BJ (cell line): ENCODE results near the gene FAM83D. TPM values are rescaled to one million over a fixed set of nuclear protein-coding genes. Genes with fewer than 3 reads are reported as not detected.

Experiments used
- CTCF ChIA-PET: fragments of 350-600 bp; formaldehyde crosslinking; extraction: SDS; loops from one replicate; lab custom pipeline; 2021; ENCODE audit warnings: antibody characterized with exemption, inconsistent platforms; lab: Yijun Ruan, JAX
- POLR2A ChIA-PET: fragments of 300-600 bp; sonication (Branson Sonifier 250); formaldehyde crosslinking; extraction: SDS; loops from one replicate; lab custom pipeline; 2021; ENCODE audit warnings: antibody characterized with exemption; lab: Charles Lee
- DNase-seq: peaks from one replicate; pipeline ENCODE4 v3.0.0-alpha.2; 2011; ENCODE audit warnings: low read depth
- H3K27me3 ChIP-seq: 2 replicates; pipeline ENCODE4 v1.6.0; 2011; ENCODE audit warnings: low read length; ENCODE audit not compliant: control insufficient read depth, insufficient read depth
- H3K36me3 ChIP-seq: 2 replicates; pipeline ENCODE4 v1.5.1; 2011; ENCODE audit warnings: low read length; ENCODE audit not compliant: control insufficient read depth, insufficient read depth
- H3K4me3 ChIP-seq: 2 replicates; pipeline ENCODE4 v1.5.1; 2011; ENCODE audit warnings: low read depth, mild to moderate bottlenecking, control low read depth, low read length
- CTCF ChIP-seq: IDR thresholded peaks from 2 replicates; pipeline ENCODE4 v1.5.1; 2011; ENCODE audit warnings: low read depth, mild to moderate bottlenecking, control low read depth, inconsistent platforms, low read length, moderate library complexity; ENCODE audit not compliant: insufficient read depth
- polyA plus RNA-seq: library from polyadenylated mRNA; depleted of rRNA; stranded (reverse); fragments of >200 nt; gene quantifications from 2 replicates; pipeline ENCODE4 v1.2.3, GENCODE V29; 2011

The FAM83D gene
- polyA plus RNA-seq, 1 experiment = 40.1 TPM

GRCh38 chr20:38881806-38882440, 44.3 kb upstream of the FAM83D start:
- no peaks in the 10 kb centered on the region for H3K36me3 ChIP-seq
- ChIA-PET POLR2A (no interaction called here), CTCF (interaction anchor here (1.5 to 4.0 kb wide), 3 partner anchors 11 to 168 kb away, joined by 4 to 25 read pairs (median 5); no protein-coding TSS in a partner anchor)
- no peak for DNase-seq
- no peak overlapping the region for H3K4me3 ChIP-seq
- no peak for TF ChIP-seq CTCF
- H3K27me3 ChIP-seq = no peaks in the 10 kb centered on the region; the same call in 1 of the 2 replicates

GRCh38 chr20:38882600-38882999, 43.6 kb upstream of the FAM83D start:
- H3K36me3 ChIP-seq = no peaks in the 10 kb centered on the region
- POLR2A ChIA-PET = no interaction called here
- no peaks in the 10 kb centered on the region; the same call in 1 of the 2 replicates for H3K27me3 ChIP-seq
- no peak overlapping the region for H3K4me3 ChIP-seq
- CTCF ChIA-PET = interaction anchor here (1.5 to 4.0 kb wide), 2 partner anchors 11 to 167 kb away, joined by 4 to 25 read pairs; no protein-coding TSS in a partner anchor
- DNase-seq = no peak
- no peak for TF ChIP-seq CTCF

- Histone ChIP-seq H3K27me3 (no peaks in the 10 kb centered on the region; the same call in 1 of the 2 replicates), H3K4me3 (no peak overlapping the region), H3K36me3 (no peaks in the 10 kb centered on the region)
- POLR2A ChIA-PET = no interaction called here
- no peak for TF ChIP-seq CTCF
- CTCF ChIA-PET = interaction anchor here (0.8 to 4.0 kb wide), 3 partner anchors 11 to 166 kb away, joined by 3 to 25 read pairs (median 4); no protein-coding TSS in a partner anchor
- DNase-seq = no peak
These were observed 42.9 kb upstream of the FAM83D start for GRCh38 chr20:38883081-38883980.

- POLR2A ChIA-PET = no interaction called here
- CTCF ChIA-PET = interaction anchor here (0.8 to 4.0 kb wide), 2 partner anchors 10 to 28 kb away, joined by 3 to 25 read pairs; no protein-coding TSS in a partner anchor
- H3K36me3 ChIP-seq = no peaks in the 10 kb centered on the region
- H3K4me3 ChIP-seq = no peak overlapping the region
- no peak for TF ChIP-seq CTCF
- no peaks in the 10 kb centered on the region; the same call in 1 of the 2 replicates for H3K27me3 ChIP-seq
- no peak for DNase-seq
These were observed 42.1 kb upstream of the FAM83D start for GRCh38 chr20:38883981-38884733.
